Natural killer cell (primary cell): ENCODE data around the gene HSFX3. TPM values are rescaled to one million over a fixed set of nuclear protein-coding genes. Genes with fewer than 3 reads are reported as not detected.
A peak's percentile ranks its signal among the peaks of the same experiment; 100 is the strongest.
"Not testable (repeated sequence)": the region's sequence is repeated elsewhere in the genome, so short reads cannot be mapped to it uniquely, and the experiment has no call there.

Source experiments
- ATAC-seq, 3 donors: fragments of 150-1000 bp in 2 of 3; fragments of 200-7000 bp in 1 of 3; cut with Tn5 transposase; 1 replicate in 1 of 3; 2 replicates in 2 of 3; pipeline ENCODE4 v1.10.0; 2021; ENCODE audit warnings: mild to moderate bottlenecking in 2 of 3, moderate library complexity in 2 of 3
- DNase-seq, 2 donors: peaks; one replicate each; pipeline versions ENCODE4 v3.0.0 to v3.0.0-alpha.2; 2013 to 2021; ENCODE audit warnings: mixed read lengths in 1 of 2
- H3K27ac ChIP-seq: one replicate; pipeline ENCODE4 v1.5.1; 2013; ENCODE audit warnings: mild to moderate bottlenecking, low read length
- H3K27me3 ChIP-seq: one replicate; pipeline ENCODE4 v1.6.1; 2013; ENCODE audit warnings: low read length; ENCODE audit not compliant: control insufficient read depth, insufficient read depth
- H3K36me3 ChIP-seq: one replicate; pipeline ENCODE4 v1.6.1; 2013; ENCODE audit warnings: low read length; ENCODE audit not compliant: control insufficient read depth, insufficient read depth
- H3K4me1 ChIP-seq: one replicate; pipeline ENCODE4 v1.6.1; 2013; ENCODE audit warnings: low read length; ENCODE audit not compliant: control insufficient read depth, insufficient read depth
- H3K4me3 ChIP-seq: one replicate; pipeline ENCODE4 v1.5.1; 2013; ENCODE audit warnings: low read length
- H3K9me3 ChIP-seq: one replicate; pipeline ENCODE4 v1.6.1; 2013; ENCODE audit warnings: low read length; ENCODE audit not compliant: control insufficient read depth, insufficient read depth
- H3K27ac Mint-ChIP-seq, 2 donors: one replicate each; pipeline ENCODE4 v1.8.0; 2022; ENCODE audit warnings: mild to moderate bottlenecking in 2 of 2, mixed read lengths in 2 of 2, moderate library complexity in 1 of 2
- H3K27me3 Mint-ChIP-seq, 2 donors: one replicate each; pipeline ENCODE4 v1.8.0; 2022; ENCODE audit warnings: low read depth in 2 of 2, mixed read lengths in 2 of 2
- H3K36me3 Mint-ChIP-seq: one replicate; pipeline ENCODE4 v1.8.0; 2022; ENCODE audit warnings: mixed read lengths
- H3K4me1 Mint-ChIP-seq, 2 donors: one replicate each; pipeline ENCODE4 v1.8.0; 2022; ENCODE audit warnings: mixed read lengths in 2 of 2
- H3K4me3 Mint-ChIP-seq: one replicate; pipeline ENCODE4 v1.8.0; 2022; ENCODE audit warnings: mild to moderate bottlenecking, moderate library complexity, mixed read lengths
- H3K9me3 Mint-ChIP-seq, 2 donors: one replicate each; pipeline ENCODE4 v1.8.0; 2022; ENCODE audit warnings: mixed read lengths in 2 of 2
- WGBS: methylation state at CpG from one replicate; pipeline ENCODE4 v1.1.7; 2013; ENCODE audit warnings: missing lambda C conversion rate; ENCODE audit not compliant: insufficient coverage; 5-methylcytosine and 5-hydroxymethylcytosine counted together
- intact Hi-C: fragments of 100-400 bp; cut with micrococcal nuclease; formaldehyde crosslinking; loops from one replicate; pipeline ENCODE4 v1.14.2; 2022
- total RNA-seq, 4 donors: library from RNA; stranded (reverse); fragments of 120-200 nt in 1 of 4; gene quantifications; one replicate each; pipeline versions ENCODE4 v1.2.3 to v1.2.4, GENCODE V29; 2013 to 2022
- TF ChIP-seq, protein P1 (sequence below): fragments of 200-600 bp; IDR thresholded peaks from one replicate; pipeline ENCODE4 v1.8.0; 2022; ENCODE audit warnings: antibody characterized with exemption

Gene HSFX3
- total RNA-seq, 3 donors from 2014 or later (not counting 1 experiment from before 2014, with no cell fraction given): not detected

DNA sequence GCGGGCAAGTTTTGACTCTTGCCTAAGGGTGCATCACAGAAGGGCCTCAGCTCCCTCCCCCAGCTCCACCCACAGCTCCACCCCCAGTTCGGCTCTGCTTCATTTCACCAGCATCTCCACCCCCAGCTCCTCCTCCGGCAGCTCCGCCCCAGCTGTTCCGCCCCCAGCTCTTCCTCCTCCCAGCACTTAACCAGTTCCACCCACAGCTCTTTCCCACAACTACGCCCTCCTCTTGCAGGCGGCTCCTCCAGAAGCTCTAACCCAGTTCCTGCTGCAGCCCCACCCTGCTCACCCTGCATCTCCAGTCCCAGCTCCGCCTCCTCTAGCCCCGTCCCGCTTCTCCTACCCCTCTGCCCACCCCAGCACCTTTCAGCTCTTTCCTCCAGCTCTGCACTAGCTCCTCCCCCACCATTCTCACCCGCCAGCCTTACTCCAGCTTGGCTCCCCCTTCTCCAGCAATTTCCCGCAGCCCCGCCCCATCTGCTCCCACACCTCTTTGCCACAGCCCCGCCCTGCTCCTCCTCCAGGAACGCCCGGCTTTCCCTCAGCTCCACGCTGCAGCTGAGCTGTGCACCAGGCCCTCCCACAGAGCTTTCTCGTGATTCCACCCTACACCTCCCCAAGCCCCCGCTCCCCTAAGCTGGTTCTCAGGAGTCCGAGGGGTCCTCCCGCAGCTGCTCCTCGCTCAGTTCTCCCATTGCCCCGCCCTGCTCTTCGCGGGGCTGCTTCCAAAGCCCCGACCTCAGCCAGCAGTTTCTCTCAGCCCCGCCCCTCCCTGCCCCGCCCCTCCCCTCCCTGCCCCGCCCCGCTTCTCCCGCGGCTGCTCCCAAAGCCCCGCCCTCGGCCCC is 10.2 kb downstream of the HSFX3 start:
- 0% methylated on average over 25 of the region's 34 CpGs for WGBS
- no peaks in the 10 kb centered on the region for H3K27me3 ChIP-seq

DNA sequence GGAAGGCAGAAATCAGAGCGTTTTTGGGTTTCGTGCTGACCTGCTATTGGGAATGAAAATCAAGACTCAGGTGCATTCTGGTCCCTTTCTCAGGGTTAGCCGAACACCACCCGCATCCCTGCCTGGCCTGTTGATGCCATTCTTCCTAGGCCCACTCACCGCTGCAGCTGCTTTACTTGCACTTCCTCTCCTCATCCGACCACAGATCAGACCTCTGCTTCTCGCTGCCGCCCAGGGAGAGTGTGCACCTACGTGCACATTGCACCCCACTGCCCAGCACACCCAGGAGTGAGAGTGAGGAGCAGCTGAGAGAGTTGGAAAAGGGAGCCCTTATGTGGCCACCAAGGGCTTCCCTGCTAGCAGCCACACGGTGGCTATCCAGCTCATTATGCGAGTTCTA is 12.2 kb downstream of the HSFX3 start:
- H3K27me3 Mint-ChIP-seq, H3K4me3 Mint-ChIP-seq, H3K9me3 Mint-ChIP-seq, H3K36me3 Mint-ChIP-seq, H3K9me3 ChIP-seq, H3K36me3 ChIP-seq, H3K4me3 ChIP-seq, ATAC-seq, H3K27me3 ChIP-seq, DNase-seq, H3K27ac ChIP-seq, H3K27ac Mint-ChIP-seq: not testable (repeated sequence)
- 40% methylated on average over 2 of the region's 11 CpGs for WGBS
- H3K4me1 Mint-ChIP-seq: peaks cover 6 to 30% of the 10 kb centered on the region in 2 donors
- peaks cover 14% of the 10 kb centered on the region for H3K4me1 ChIP-seq
- intact Hi-C loops: loop anchor here (10.0 kb wide), 1 partner anchor 407 kb away; no protein-coding TSS in a partner anchor

More for the DNA sequence above, 10.2 kb downstream of the HSFX3 start:
- peak overlapping the region; percentile 64 for H3K4me3 ChIP-seq
- peak overlapping the region; percentile 97 for H3K4me3 Mint-ChIP-seq
- intact Hi-C loops: loop anchor here (1.0 to 10.0 kb wide), 2 partner anchors 34 to 405 kb away; partner anchors contain the start of gene IDS
- peaks cover 6 to 33% of the 10 kb centered on the region in 2 donors for H3K4me1 Mint-ChIP-seq
- peak; percentile 56 to 72 (median 59) for ATAC-seq
- TF ChIP-seq, protein P1, sequence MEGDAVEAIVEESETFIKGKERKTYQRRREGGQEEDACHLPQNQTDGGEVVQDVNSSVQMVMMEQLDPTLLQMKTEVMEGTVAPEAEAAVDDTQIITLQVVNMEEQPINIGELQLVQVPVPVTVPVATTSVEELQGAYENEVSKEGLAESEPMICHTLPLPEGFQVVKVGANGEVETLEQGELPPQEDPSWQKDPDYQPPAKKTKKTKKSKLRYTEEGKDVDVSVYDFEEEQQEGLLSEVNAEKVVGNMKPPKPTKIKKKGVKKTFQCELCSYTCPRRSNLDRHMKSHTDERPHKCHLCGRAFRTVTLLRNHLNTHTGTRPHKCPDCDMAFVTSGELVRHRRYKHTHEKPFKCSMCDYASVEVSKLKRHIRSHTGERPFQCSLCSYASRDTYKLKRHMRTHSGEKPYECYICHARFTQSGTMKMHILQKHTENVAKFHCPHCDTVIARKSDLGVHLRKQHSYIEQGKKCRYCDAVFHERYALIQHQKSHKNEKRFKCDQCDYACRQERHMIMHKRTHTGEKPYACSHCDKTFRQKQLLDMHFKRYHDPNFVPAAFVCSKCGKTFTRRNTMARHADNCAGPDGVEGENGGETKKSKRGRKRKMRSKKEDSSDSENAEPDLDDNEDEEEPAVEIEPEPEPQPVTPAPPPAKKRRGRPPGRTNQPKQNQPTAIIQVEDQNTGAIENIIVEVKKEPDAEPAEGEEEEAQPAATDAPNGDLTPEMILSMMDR: no peak
- no peaks in the 10 kb centered on the region for H3K36me3 Mint-ChIP-seq
- H3K27ac Mint-ChIP-seq: peak overlapping the region; percentile 95 to 96
- peaks cover 14% of the 10 kb centered on the region for H3K4me1 ChIP-seq
- H3K27ac ChIP-seq: peak overlapping the region; percentile 76
- peak; percentile 71 to 94 for DNase-seq
- H3K9me3 Mint-ChIP-seq: no peaks in the 10 kb centered on the region
- no peaks in the 10 kb centered on the region for H3K27me3 Mint-ChIP-seq
- H3K9me3 ChIP-seq: no peaks in the 10 kb centered on the region
- H3K36me3 ChIP-seq: peaks cover 5% of the 10 kb centered on the region

DNA sequence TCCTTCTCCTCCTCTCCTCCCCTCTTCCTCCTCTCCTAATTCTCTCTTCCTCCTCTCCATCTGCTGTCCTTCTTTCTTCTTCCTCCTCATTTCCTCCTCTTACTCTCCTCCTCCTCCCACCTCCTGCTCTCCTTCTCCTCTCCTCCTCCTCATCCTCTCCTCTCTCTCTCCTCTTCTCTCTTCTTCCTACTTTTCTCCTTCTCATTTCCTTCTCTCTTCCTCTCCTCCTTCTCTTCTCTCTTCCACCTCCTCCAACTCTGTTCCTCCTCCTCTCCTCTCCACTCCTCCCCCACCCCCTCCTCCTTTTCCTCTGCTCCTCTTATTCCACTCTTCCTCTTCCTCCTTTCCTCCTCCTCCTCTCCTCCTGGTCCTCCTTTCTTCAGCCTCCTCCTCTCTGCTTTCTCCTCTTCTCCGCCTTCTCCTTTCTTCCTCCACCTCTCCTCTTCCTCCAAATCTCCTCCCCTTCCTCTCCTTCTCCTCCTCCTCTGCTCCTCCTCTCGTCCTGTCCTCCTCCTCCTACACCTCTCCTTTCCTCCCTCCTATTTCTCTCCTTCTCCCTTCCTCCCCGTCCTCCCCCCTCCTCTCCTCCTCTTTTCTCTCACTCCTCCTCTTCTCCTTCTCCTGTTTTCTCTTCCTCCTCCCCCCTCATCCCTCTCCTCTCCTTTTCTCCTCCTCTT is 14.7 kb downstream of the HSFX3 start:
- H3K36me3 ChIP-seq, H3K27me3 ChIP-seq, H3K9me3 Mint-ChIP-seq, H3K9me3 ChIP-seq, H3K36me3 Mint-ChIP-seq, ATAC-seq, H3K27ac ChIP-seq, H3K4me3 ChIP-seq, H3K27me3 Mint-ChIP-seq, H3K4me3 Mint-ChIP-seq, H3K27ac Mint-ChIP-seq, DNase-seq: not testable (repeated sequence)
- intact Hi-C loops: loop anchor here (10.0 kb wide), 1 partner anchor 410 kb away; no protein-coding TSS in a partner anchor
- peaks cover 5 to 28% of the 10 kb centered on the region in 2 donors for H3K4me1 Mint-ChIP-seq
- peaks cover 11% of the 10 kb centered on the region for H3K4me1 ChIP-seq
- 91% methylated on average over 3 of the region's 3 CpGs for WGBS

DNA sequence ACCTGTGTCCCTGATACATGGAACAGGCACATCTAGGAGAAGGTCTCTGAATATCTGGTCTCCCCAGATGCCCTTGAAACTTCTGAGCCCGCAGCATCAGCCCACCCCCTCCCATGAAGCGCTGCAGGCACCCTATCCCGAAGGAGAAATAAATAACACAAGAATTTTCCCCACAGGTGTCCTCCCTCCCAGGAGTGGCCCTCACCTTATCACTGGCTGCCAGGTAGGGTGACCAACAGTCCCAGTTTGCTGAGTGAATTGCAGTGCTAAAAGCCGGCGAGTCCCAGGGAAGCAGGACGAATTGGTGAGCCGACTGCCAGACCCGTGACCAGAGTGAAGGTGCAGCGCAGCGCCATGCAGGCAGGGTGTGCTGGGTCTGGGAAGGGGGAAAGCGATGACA is 15.7 kb downstream of the HSFX3 start:
- H3K4me1 ChIP-seq: not testable (repeated sequence)

DNA sequence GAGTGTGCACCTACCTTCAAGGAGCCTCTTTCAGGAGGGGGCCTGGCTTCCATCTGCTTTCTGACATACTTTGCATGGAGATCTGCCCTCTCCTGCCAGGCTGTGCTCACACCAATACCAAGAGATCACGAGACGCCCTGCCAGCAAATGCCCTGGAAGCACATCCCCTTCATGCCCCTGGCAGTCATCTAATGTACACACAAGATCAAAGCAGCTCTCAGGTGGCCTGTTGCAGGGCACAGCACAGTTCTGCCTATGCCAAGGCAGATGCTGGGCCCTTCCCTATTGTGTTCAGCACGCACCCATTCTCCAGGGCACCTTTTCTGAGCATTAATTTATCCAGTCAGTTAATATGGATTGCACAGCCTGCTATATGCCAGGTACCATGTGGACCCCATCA is 16.9 kb downstream of the HSFX3 start:
- H3K27ac ChIP-seq, H3K4me1 ChIP-seq, H3K4me3 Mint-ChIP-seq, H3K27ac Mint-ChIP-seq, H3K9me3 ChIP-seq, H3K27me3 Mint-ChIP-seq, DNase-seq, H3K36me3 ChIP-seq, H3K36me3 Mint-ChIP-seq, H3K9me3 Mint-ChIP-seq, ATAC-seq, H3K4me3 ChIP-seq, H3K27me3 ChIP-seq: not testable (repeated sequence)
- no CpG with 5 or more reads among the region's 3 CpGs for WGBS
- intact Hi-C loops: loop anchor here (10.0 kb wide), 1 partner anchor 412 kb away; no protein-coding TSS in a partner anchor
- H3K4me1 Mint-ChIP-seq: peaks cover 15 to 17% of the 10 kb centered on the region in 2 donors

More for the DNA sequence above, 15.7 kb downstream of the HSFX3 start:
- H3K36me3 ChIP-seq, H3K4me3 Mint-ChIP-seq, H3K27ac ChIP-seq, DNase-seq, H3K27ac Mint-ChIP-seq, ATAC-seq, H3K27me3 ChIP-seq, H3K27me3 Mint-ChIP-seq, H3K9me3 Mint-ChIP-seq, H3K36me3 Mint-ChIP-seq, H3K9me3 ChIP-seq, H3K4me3 ChIP-seq: not testable (repeated sequence)
- intact Hi-C loops: loop anchor here (10.0 kb wide), 1 partner anchor 411 kb away; no protein-coding TSS in a partner anchor
- H3K4me1 Mint-ChIP-seq: peaks cover 11 to 19% of the 10 kb centered on the region in 2 donors
- WGBS: 100% methylated on average over 5 of the region's 11 CpGs
